MG63 (cell line): ENCODE data around the gene SLC2A11. TPM values are rescaled to one million over a fixed set of nuclear protein-coding genes. Genes with fewer than 3 reads are reported as not detected.

Source experiments
- DNase-seq: peaks from one replicate; pipeline ENCODE4 v3.0.0-alpha.2; 2020
- H3K27me3 ChIP-seq: fragments of 250-450 bp; sonication (Bioruptor Pico); 2 replicates; pipeline ENCODE4 v1.5.1; 2020; ENCODE audit warnings: mild to moderate bottlenecking, moderate library complexity
- H3K36me3 ChIP-seq: fragments of 250-450 bp; sonication (Bioruptor Pico); 2 replicates; pipeline ENCODE4 v1.5.1; 2020; ENCODE audit warnings: mild to moderate bottlenecking, moderate library complexity
- H3K4me3 ChIP-seq: fragments of 250-450 bp; sonication (Bioruptor Pico); 2 replicates; pipeline ENCODE4 v1.5.1; 2020; ENCODE audit warnings: mild to moderate bottlenecking, moderate library complexity
- H3K9me3 ChIP-seq: fragments of 250-450 bp; sonication (Bioruptor Pico); 2 replicates; pipeline ENCODE4 v1.5.1; 2020; ENCODE audit warnings: mild to moderate bottlenecking, moderate library complexity
- total RNA-seq: library from RNA; depleted of rRNA; stranded (reverse); fragments of >200 nt; shearing (Covaris generic); gene quantifications from 2 replicates; pipeline ENCODE4 v1.2.3, GENCODE V29; 2014; ENCODE audit warnings: low replicate concordance

Gene SLC2A11
- total RNA-seq, 1 experiment from 2014 or later: 0.30 TPM

GRCh38 chr22:23838681-23839468 is 18.8 kb upstream of the SLC2A11 start, which contains the start of gene DERL3:
Gene DERL3, minus strand, starts transcription at chr22:23839006. Its CDS starts 19 bp downstream, at chr22:23838987.
- peak within 1 kb of the TSS; percentile 11; the same call in 1 of the 2 replicates for H3K4me3 ChIP-seq
- peak; percentile 89 for DNase-seq
- peaks cover 1% of the 10 kb centered on the region; the same call in 1 of the 2 replicates for H3K36me3 ChIP-seq
- no peaks in the 10 kb centered on the region for H3K9me3 ChIP-seq
- H3K27me3 ChIP-seq: no peaks in the 10 kb centered on the region

DNA sequence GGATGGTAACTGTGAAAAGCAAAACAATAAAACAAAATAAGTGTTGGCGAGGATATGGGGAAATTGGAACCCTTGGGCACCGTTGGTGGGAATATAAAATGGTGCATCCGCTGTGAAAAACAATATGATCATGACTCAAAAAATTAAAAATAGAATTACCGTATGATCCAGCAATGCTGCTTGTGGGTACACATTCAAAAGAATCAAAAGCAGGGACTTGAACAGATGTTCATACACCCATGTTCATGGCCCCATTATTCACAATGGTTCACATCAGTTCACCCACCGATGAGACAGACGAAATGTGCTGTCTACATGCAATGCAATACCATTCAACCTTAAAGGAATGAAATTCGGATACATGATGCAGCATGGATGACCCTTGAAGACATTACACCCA is 17.6 kb upstream of the SLC2A11 start:
- Histone ChIP-seq H3K4me3 (no peak overlapping the region), H3K27me3 (no peaks in the 10 kb centered on the region), H3K9me3 (no peaks in the 10 kb centered on the region), H3K36me3 (no peaks in the 10 kb centered on the region)
- DNase-seq: no peak

DNA sequence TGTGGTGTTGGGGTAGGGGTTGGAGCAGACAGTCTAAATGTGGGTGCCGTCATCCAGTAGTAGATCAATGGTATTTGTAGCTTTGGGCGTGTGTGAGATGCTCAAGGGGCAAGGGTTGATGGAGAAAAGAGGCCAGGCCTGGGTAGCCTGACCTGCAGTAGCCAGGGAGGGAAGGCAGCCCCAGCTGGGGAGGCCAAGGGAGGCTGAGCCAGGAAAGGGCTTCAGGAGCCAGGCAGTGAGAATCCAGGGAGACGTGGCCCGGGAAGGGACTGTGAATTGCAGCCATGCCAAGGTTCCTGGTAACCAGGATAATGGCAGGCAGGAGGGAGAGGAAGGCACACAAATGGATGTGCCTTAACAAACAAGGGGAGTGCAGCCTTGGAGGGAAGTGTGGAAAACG is 16.4 kb upstream of the SLC2A11 start:
- no peak for DNase-seq
- H3K9me3 ChIP-seq: no peaks in the 10 kb centered on the region
- H3K36me3 ChIP-seq: no peaks in the 10 kb centered on the region
- no peaks in the 10 kb centered on the region for H3K27me3 ChIP-seq
- no peak overlapping the region for H3K4me3 ChIP-seq

DNA sequence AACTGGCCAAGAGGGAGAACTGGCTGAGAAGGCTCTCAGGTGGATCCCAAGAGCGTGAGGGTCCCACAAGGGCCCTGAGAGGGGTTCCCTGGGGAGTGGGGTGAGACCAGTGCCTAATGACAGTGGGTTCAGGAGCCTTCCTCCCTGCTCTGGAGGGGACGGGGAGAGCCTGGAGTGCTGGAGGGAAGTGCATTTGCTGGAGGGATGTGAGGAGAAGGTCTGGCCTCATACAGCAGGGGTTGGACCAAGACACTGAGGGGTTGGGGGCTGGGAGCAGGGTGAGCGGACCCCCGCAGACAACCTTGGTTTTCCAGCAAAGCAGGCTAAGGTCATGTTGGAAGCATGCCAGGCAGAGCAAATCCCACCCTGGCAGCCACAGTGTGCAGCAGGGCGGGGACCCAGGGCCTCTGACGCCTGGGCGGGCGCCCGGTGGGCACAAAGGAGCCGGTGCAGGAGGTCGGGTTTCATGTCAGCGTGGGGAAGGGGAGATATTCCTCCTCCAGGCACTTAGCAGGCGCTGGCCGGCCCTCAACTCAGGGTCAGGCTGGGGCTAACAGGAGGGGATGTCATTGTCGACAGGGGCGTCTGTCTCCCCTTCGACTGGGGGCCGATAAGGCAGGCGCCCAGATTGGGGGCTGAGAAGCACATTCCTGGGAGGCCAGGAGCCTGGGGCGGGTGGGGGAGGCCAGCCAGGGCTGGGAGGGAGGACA is 15.8 kb upstream of the SLC2A11 start:
- no peaks in the 10 kb centered on the region for H3K9me3 ChIP-seq
- no peak overlapping the region for H3K4me3 ChIP-seq
- H3K27me3 ChIP-seq: no peaks in the 10 kb centered on the region
- H3K36me3 ChIP-seq: no peaks in the 10 kb centered on the region
- no peak for DNase-seq

DNA sequence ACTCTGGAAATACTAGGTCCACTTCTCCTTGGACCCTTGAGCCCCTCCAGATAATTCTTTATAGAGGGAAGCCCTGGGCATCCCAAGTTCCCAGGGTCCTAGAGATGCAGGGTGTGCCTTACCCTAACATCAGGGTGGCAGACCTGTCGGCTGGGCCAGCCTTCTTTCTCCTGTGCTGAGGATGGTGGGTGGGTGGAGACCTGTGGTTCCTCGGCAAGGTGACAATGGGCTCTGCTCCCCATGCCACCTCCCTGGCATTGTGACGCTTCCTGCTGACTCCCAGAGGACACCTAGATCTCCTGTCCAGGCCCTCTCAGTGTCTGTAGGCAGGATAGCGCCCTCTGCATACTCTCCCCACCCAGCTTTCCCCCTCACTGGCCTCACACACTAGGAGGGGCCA is 15.1 kb upstream of the SLC2A11 start:
- no peaks in the 10 kb centered on the region for H3K36me3 ChIP-seq
- H3K4me3 ChIP-seq: no peak overlapping the region
- H3K9me3 ChIP-seq: no peaks in the 10 kb centered on the region
- no peak for DNase-seq
- no peaks in the 10 kb centered on the region for H3K27me3 ChIP-seq

DNA sequence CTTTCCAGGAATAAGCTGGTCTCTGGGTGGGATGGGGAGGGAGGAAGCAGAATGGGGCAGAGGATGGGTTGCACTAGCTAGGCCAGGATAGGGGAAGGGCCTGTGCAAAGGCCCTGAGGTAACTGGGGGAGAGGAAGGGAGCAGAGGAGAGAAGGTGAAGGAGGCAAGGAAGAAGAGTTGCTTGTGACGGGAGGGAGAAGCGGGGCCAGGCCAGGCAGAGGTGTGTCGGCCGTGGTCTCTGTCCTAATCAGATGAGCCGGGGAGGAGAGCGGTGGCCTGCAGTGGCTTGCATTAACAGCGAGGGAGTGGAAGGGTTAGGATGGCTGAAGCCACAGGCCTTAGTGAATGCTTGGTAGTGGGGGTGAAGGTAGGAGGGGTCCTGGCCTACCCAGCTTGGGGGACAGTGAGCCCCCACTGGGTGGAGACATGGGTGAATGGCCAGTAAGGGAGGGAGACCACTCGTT is 12.9 kb upstream of the SLC2A11 start:
- H3K4me3 ChIP-seq: no peak overlapping the region
- H3K27me3 ChIP-seq: no peaks in the 10 kb centered on the region
- no peak for DNase-seq
- H3K36me3 ChIP-seq: no peaks in the 10 kb centered on the region
- H3K9me3 ChIP-seq: no peaks in the 10 kb centered on the region

- DNase-seq: no peak
- Histone ChIP-seq H3K36me3 (no peaks in the 10 kb centered on the region), H3K27me3 (no peaks in the 10 kb centered on the region), H3K9me3 (no peaks in the 10 kb centered on the region), H3K4me3 (no peak overlapping the region)
Observed at GRCh38 chr22:23845265-23846080, 12.2 kb upstream of the SLC2A11 start.

GRCh38 chr22:23846081-23846469 is 11.6 kb upstream of the SLC2A11 start:
- Histone ChIP-seq H3K27me3 (no peaks in the 10 kb centered on the region), H3K36me3 (no peaks in the 10 kb centered on the region), H3K4me3 (no peak overlapping the region), H3K9me3 (no peaks in the 10 kb centered on the region)
- no peak for DNase-seq

DNA sequence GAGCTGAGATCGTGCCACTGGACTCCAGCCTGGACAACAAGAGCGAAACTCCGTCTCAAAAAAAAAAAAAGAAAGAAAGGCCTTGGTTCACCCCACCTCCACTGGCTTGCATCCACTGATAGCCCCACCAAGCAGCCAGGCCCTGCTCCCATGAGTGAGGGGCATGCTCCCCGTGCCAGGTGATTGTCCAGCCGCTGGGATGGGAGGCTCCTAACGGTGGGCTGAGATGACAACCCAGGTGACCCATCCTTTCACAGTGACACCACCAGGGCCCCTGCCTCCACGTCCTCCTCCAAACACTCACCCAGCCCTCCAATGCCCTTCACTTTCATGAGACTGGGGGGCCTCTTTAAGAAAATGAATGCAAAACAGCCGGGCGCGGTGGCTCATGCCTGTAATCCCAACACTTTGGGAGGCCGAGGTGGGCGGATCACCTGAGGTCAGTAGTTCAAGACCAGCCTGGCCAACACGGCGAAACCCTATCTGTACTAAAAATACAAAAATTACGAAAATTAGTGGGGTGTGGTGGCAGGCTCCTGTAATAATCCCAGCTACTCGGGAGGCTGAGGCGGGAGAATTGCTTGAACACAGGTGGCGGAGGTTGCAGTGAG is 10.3 kb upstream of the SLC2A11 start:
- DNase-seq: no peak
- no peaks in the 10 kb centered on the region for H3K9me3 ChIP-seq
- H3K4me3 ChIP-seq: no peak overlapping the region
- H3K36me3 ChIP-seq: no peaks in the 10 kb centered on the region
- no peaks in the 10 kb centered on the region for H3K27me3 ChIP-seq

GRCh38 chr22:23847991-23848864 is 9.4 kb upstream of the SLC2A11 start:
- no peaks in the 10 kb centered on the region for H3K27me3 ChIP-seq
- no peak for DNase-seq
- H3K4me3 ChIP-seq: no peak overlapping the region

GRCh38 chr22:23849009-23850006 is 8.4 kb upstream of the SLC2A11 start:
- peak; percentile 68 for DNase-seq
- Histone ChIP-seq H3K4me3 (no peak overlapping the region), H3K36me3 (no peaks in the 10 kb centered on the region), H3K9me3 (no peaks in the 10 kb centered on the region), H3K27me3 (no peaks in the 10 kb centered on the region)

More at GRCh38 chr22:23847991-23848864, 9.4 kb upstream of the SLC2A11 start:
- Histone ChIP-seq H3K9me3 (no peaks in the 10 kb centered on the region), H3K36me3 (no peaks in the 10 kb centered on the region)

DNA sequence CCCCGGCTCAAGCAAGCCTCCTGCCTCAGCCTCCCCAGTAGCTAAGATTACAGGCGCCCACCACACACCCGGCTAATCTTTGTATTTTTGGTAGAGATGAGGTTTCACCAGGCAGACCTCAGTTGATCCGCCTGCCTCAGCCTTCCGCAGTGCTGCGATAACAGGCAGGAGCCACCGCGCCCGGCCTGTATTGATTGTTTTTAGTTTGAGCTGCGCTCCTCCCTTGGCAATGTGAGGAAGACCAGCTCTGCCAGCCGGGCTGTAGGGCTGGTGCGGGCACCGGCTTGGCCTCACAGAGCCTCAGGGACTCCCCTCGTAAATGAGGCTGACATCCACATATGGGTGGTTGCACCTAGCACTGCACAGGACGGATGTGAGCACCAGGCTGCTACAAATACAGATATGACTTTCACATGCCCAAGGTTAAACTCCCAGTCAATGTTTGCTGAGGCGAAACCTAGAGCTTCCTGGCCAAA is 7.5 kb upstream of the SLC2A11 start:
- Histone ChIP-seq H3K27me3 (no peaks in the 10 kb centered on the region), H3K4me3 (no peak overlapping the region), H3K36me3 (no peaks in the 10 kb centered on the region), H3K9me3 (no peaks in the 10 kb centered on the region)
- DNase-seq: no peak

DNA sequence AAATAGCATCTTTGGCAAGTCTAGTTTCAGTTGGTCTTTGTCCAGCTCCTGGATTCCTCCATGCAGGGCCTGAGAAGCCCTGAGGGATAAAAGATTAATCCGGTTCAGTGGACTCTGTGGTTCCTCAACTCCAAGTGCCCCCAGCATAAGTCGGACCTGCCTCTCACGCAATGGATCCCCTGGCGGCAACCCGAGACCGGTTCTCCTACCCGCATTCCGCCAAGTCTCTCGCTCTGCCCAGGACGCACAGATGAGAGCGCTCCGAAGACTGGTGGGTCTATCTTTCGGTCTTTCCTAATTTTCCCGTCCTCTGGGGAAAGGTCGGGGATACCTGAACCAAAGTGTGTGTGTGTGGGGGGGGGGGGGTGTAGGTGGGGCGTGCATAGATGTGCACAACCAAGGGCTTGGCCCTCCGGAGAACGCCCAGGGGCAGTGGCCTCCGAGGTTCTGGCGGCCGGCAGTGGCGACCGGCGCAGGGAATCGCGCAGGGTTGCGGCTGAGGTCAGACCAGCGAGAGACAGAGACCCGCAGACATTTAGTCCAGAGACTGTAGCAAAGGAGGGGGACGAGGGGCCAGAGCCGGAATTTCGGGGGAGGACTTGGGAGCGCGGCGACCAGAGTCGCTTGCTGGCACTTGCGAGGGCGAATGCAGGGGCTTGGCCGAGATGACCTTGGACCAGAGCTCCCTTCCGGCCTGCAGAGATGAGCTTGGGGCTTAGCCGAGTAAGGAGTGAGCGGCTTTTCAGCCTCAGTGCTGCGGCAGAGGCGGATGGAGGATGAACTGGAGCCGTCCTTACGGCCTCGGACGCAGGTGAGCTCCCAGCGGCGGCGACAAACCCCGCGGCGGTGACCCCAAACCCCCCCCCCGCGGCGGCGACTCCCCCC is 712 bp upstream of the SLC2A11 start:
- no peaks in the 10 kb centered on the region for H3K9me3 ChIP-seq
- peak overlapping the region; percentile 65 for H3K4me3 ChIP-seq
- H3K36me3 ChIP-seq: no peaks in the 10 kb centered on the region
- no peak for DNase-seq
- H3K27me3 ChIP-seq: no peaks in the 10 kb centered on the region

- H3K9me3 ChIP-seq: no peaks in the 10 kb centered on the region
- peak overlapping the region; percentile 65 for H3K4me3 ChIP-seq
- DNase-seq: no peak
- H3K36me3 ChIP-seq: no peaks in the 10 kb centered on the region
- H3K27me3 ChIP-seq: no peaks in the 10 kb centered on the region
Observed at GRCh38 chr22:23858484-23858815, 775 bp downstream of the SLC2A11 start.
